ENCODE data around the gene GPR148. TPM values are rescaled to one million over a fixed set of nuclear protein-coding genes. Genes with fewer than 3 reads are reported as not detected.
A peak's percentile ranks its signal among the peaks of the same experiment; 100 is the strongest.
"Not testable (repeated sequence)": the region's sequence is repeated elsewhere in the genome, so short reads cannot be mapped to it uniquely, and the experiment has no call there.

The GPR148 gene
- polyA plus RNA-seq, 1 donor: 0.37 TPM

DNA sequence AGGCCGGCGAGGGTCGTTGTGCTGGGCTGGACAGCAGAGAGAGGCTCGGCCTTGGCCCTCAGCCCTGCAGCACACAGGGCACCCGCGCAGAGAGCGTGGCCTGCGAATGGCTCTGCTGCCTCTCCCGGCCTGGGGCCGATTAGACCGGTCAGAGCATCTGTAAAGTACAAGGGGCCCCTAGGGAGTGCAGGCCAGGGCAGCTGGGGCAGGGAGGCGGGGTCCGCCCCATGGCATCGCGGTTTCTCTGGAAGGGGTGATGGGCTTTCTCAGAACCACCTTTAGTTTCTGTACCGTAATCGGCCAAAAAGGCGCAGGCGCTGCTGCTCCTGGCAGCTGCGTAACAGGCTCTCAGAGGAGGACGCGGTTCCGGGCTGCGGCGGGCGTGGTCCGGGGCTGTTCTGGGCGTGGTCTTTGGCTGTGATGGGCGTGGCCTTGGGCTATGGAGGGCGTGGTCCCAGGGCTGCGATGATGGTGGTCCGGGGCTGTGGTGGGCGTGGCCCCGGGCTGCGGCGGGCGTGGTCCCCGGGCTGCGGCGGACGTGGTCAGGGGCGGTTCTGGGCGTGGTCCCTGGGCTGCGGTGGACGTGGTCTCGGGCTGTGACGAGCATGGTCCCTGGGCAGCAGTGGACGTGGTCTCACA is 1.5 kb upstream of the GPR148 start:
- WGBS (ENCODE audit: insufficient coverage, low lambda C conversion rate): no CpG with 5 or more reads among the region's 48 CpGs
- peaks cover 8% of the 10 kb centered on the region for H3K4me1 ChIP-seq (ENCODE audit: control insufficient read depth, insufficient read depth, low read length)
- peaks cover 41% of the 10 kb centered on the region for H3K27me3 ChIP-seq (ENCODE audit: control insufficient read depth, insufficient read depth, low read length)
- H3K36me3 ChIP-seq (ENCODE audit: control insufficient read depth, insufficient read depth, low read length): no peaks in the 10 kb centered on the region
- peak; percentile 54 to 69 for DNase-seq
- peak overlapping the region; percentile 47 for H3K27ac ChIP-seq (ENCODE audit: low read length)
- H3K4me3 ChIP-seq (ENCODE audit: low read length): peak overlapping the region; percentile 34
- no peaks in the 10 kb centered on the region for H3K9me3 ChIP-seq (ENCODE audit: control insufficient read depth, low read depth, low read length)

DNA sequence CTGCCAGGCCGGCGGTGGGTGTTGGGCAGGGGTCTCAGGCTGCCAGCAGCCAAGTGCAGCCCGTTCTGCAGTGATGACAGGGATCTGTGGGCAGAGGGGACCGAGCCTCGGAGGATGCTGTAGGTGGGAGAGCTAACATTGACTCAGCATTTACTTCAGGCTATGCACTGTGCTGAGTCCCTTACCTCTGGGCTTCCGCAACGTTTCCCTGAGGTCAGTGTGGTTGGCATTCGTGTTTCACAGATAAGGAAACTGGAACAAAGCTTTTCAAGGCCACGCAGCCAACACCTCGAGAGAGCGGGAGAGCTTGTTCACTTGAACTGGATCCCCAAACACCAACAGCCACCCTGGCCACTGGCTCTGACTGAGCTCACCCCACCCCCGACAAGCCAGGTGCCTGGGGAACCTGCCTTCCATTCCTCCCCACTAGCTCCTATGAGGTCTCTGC is 839 bp upstream of the GPR148 start:
- H3K9me3 ChIP-seq (ENCODE audit: control insufficient read depth, low read depth, low read length): no peaks in the 10 kb centered on the region
- DNase-seq: peak in 1 of 2 donors; percentile 22
- H3K27me3 ChIP-seq (ENCODE audit: control insufficient read depth, insufficient read depth, low read length): peaks cover 41% of the 10 kb centered on the region
- no peak overlapping the region for H3K4me3 ChIP-seq (ENCODE audit: low read length)
- peaks cover 8% of the 10 kb centered on the region for H3K4me1 ChIP-seq (ENCODE audit: control insufficient read depth, insufficient read depth, low read length)
- no CpG with 5 or more reads among the region's 12 CpGs for WGBS (ENCODE audit: insufficient coverage, low lambda C conversion rate)
- H3K36me3 ChIP-seq (ENCODE audit: control insufficient read depth, insufficient read depth, low read length): no peaks in the 10 kb centered on the region
- peak overlapping the region; percentile 31 for H3K27ac ChIP-seq (ENCODE audit: low read length)

DNA sequence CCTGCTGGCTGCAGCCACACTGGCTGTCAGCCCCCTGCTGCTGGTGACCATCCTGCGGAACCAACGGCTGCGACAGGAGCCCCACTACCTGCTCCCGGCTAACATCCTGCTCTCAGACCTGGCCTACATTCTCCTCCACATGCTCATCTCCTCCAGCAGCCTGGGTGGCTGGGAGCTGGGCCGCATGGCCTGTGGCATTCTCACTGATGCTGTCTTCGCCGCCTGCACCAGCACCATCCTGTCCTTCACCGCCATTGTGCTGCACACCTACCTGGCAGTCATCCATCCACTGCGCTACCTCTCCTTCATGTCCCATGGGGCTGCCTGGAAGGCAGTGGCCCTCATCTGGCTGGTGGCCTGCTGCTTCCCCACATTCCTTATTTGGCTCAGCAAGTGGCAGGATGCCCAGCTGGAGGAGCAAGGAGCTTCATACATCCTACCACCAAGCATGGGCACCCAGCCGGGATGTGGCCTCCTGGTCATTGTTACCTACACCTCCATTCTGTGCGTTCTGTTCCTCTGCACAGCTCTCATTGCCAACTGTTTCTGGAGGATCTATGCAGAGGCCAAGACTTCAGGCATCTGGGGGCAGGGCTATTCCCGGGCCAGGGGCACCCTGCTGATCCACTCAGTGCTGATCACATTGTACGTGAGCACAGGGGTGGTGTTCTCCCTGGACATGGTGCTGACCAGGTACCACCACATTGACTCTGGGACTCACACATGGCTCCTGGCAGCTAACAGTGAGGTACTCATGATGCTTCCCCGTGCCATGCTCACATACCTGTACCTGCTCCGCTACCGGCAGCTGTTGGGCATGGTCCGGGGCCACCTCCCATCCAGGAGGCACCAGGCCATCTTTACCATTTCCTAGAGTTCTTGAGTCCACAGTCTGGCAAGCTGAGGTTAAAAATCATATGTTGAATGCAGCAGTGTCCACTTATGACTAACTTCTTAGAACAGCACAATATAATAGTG is 741 bp downstream of the GPR148 start:
- Histone ChIP-seq H3K4me3 (ENCODE audit: low read length) (no peak overlapping the region), H3K36me3 (ENCODE audit: control insufficient read depth, insufficient read depth, low read length) (no peaks in the 10 kb centered on the region), H3K27me3 (ENCODE audit: control insufficient read depth, insufficient read depth, low read length) (peaks cover 39% of the 10 kb centered on the region), H3K9me3 (ENCODE audit: control insufficient read depth, low read depth, low read length) (no peaks in the 10 kb centered on the region), H3K27ac (ENCODE audit: low read length) (no peak overlapping the region), H3K4me1 (ENCODE audit: control insufficient read depth, insufficient read depth, low read length) (peaks cover 8% of the 10 kb centered on the region)
- no peak for DNase-seq
- WGBS (ENCODE audit: insufficient coverage, low lambda C conversion rate): no CpG with 5 or more reads among the region's 17 CpGs

DNA sequence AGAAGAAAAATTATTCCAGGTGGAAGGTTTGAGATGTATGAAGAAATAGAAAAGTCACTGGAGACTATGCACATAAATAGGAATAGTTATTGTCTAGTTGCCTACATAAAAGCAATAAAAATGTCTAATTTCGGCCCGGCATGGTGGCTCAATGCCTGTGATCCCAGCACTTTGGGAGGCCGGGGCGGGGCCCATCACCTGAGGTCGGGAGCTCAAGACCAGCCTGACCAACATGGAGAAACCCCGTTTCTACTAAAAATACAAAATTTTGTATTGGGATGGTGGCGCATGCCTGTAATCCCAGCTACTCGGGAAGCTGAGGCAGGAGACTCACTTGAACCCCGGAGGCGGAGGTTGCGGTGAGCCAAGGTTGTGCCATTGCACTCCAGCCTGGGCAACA is 3.4 kb downstream of the GPR148 start:
- peaks cover 23% of the 10 kb centered on the region for H3K27me3 ChIP-seq (ENCODE audit: control insufficient read depth, insufficient read depth, low read length)
- H3K27ac ChIP-seq (ENCODE audit: low read length); H3K36me3 ChIP-seq (ENCODE audit: control insufficient read depth, insufficient read depth, low read length); H3K4me3 ChIP-seq (ENCODE audit: low read length); H3K4me1 ChIP-seq (ENCODE audit: control insufficient read depth, insufficient read depth, low read length); DNase-seq; H3K9me3 ChIP-seq (ENCODE audit: control insufficient read depth, low read depth, low read length): not testable (repeated sequence)
- WGBS (ENCODE audit: insufficient coverage, low lambda C conversion rate): no CpG with 5 or more reads among the region's 11 CpGs

DNA sequence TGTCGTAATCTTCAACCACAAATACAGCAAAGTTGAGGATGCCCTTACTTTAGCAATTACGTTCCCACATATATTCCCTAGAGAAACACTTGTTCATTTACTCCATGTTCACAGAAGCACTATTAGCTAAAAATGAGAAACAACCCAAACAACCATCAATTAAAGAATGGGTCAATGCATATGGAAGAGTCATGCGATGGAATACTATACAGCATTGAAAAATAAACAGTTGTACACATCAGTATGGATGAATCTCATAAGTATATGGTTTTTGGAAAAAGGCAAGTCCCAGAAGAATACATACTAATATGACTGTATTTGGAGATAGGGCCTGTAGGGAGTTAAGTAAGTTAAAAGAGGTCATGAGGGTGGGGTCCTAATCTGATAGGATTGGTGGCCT is 6.3 kb downstream of the GPR148 start:
- H3K4me3 ChIP-seq (ENCODE audit: low read length): no peak overlapping the region
- no peak for DNase-seq
- no peaks in the 10 kb centered on the region for H3K9me3 ChIP-seq (ENCODE audit: control insufficient read depth, low read depth, low read length)
- H3K36me3 ChIP-seq (ENCODE audit: control insufficient read depth, insufficient read depth, low read length): no peaks in the 10 kb centered on the region
- no peaks in the 10 kb centered on the region for H3K27me3 ChIP-seq (ENCODE audit: control insufficient read depth, insufficient read depth, low read length)
- 94% methylated on average over 2 of the region's 3 CpGs for WGBS (ENCODE audit: insufficient coverage, low lambda C conversion rate)
- no peaks in the 10 kb centered on the region for H3K4me1 ChIP-seq (ENCODE audit: control insufficient read depth, insufficient read depth, low read length)
- no peak overlapping the region for H3K27ac ChIP-seq (ENCODE audit: low read length)

DNA sequence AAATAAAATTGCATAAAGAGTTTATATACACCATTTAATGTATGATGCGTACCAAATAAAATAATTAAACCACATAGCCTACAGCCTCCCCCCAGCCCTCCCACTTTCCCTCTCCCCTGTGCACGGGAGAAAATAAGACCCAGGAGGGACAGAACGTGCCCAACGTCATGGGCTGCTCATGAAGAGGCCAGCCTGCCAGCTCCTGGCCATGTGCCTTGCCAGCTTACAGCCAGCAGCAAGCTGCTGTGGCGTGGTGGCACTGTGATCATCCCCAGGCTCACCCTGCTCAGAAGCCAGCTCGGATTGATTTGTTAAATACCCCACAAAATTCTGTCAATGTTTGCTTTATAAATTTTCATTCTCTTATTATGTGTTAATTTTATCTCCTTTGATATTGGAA is 7.6 kb downstream of the GPR148 start:
- no peak for DNase-seq
- Histone ChIP-seq H3K4me1 (ENCODE audit: control insufficient read depth, insufficient read depth, low read length) (no peaks in the 10 kb centered on the region), H3K27me3 (ENCODE audit: control insufficient read depth, insufficient read depth, low read length) (no peaks in the 10 kb centered on the region), H3K27ac (ENCODE audit: low read length) (no peak overlapping the region), H3K36me3 (ENCODE audit: control insufficient read depth, insufficient read depth, low read length) (no peaks in the 10 kb centered on the region), H3K9me3 (ENCODE audit: control insufficient read depth, low read depth, low read length) (no peaks in the 10 kb centered on the region), H3K4me3 (ENCODE audit: low read length) (no peak overlapping the region)
- 100% methylated on average over 1 of the region's 6 CpGs for WGBS (ENCODE audit: insufficient coverage, low lambda C conversion rate)

DNA sequence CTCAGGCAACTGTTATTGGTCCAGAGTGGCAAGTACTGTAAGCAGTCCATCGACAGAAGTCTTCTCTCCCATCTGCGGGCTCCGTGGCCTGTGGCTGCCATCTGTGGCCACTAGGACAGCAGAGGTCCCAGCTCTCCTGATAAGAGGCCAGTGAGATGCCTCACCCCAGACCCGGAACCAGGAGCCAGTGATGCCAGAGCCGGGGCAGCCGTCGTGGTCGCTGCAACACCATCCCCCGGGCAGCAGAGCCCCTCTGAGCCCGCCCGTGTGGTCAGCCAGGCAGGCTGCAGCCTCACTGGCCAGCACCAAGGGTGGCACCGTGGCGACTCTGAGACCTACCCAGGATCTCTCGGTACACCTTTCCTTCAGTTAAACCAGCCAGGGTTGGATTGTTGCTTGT is 8.7 kb downstream of the GPR148 start:
- Histone ChIP-seq H3K36me3 (ENCODE audit: control insufficient read depth, insufficient read depth, low read length) (no peaks in the 10 kb centered on the region), H3K9me3 (ENCODE audit: control insufficient read depth, low read depth, low read length) (no peaks in the 10 kb centered on the region), H3K27me3 (ENCODE audit: control insufficient read depth, insufficient read depth, low read length) (no peaks in the 10 kb centered on the region), H3K27ac (ENCODE audit: low read length) (no peak overlapping the region), H3K4me1 (ENCODE audit: control insufficient read depth, insufficient read depth, low read length) (no peaks in the 10 kb centered on the region), H3K4me3 (ENCODE audit: low read length) (no peak overlapping the region)
- DNase-seq: no peak
- WGBS (ENCODE audit: insufficient coverage, low lambda C conversion rate): no CpG with 5 or more reads among the region's 14 CpGs

DNA sequence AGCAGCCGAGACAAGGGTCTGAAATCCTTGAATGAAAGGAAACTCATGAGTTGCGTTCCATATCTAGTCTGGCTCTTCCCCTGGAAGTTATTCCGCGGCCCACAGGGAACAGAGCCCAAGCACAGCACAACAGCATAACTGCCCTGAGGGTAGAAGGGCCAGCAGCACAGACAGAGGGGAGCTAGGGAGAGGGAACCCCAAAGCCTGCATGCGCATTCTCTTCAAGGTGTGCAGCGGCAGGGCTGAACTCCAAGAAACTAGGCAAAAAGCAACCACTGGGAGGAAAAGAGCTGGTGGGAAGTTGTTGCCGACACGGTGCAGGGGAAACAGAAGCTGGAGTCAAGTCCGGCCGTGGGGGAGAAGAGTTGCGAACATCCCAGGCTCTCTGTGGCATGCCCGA is 11.8 kb downstream of the GPR148 start:
- Histone ChIP-seq H3K4me1 (ENCODE audit: control insufficient read depth, insufficient read depth, low read length) (no peaks in the 10 kb centered on the region), H3K27me3 (ENCODE audit: control insufficient read depth, insufficient read depth, low read length) (no peaks in the 10 kb centered on the region), H3K27ac (ENCODE audit: low read length) (no peak overlapping the region), H3K36me3 (ENCODE audit: control insufficient read depth, insufficient read depth, low read length) (no peaks in the 10 kb centered on the region), H3K9me3 (ENCODE audit: control insufficient read depth, low read depth, low read length) (peaks cover 8% of the 10 kb centered on the region), H3K4me3 (ENCODE audit: low read length) (no peak overlapping the region)
- DNase-seq: no peak
- WGBS (ENCODE audit: insufficient coverage, low lambda C conversion rate): no CpG with 5 or more reads among the region's 12 CpGs

DNA sequence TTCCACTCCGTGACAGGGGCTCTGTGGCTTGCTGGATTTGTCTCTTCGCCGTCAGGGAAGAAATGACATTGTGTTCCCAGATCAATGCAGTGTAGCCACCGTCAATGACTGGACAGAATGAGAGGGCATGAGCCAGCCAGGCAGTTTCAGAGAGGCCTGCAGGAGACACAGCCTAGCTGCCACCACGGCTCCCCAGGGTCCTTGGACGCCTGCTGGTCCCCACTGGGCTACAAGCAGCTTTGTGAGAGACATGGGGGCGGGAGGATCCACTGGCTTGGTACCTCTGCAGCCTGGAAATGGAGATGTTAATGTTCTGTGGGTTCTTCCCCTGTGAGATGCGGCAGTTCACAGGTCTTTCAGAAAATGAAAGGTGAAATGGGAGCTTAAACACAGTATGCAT is 14.4 kb downstream of the GPR148 start:
- Histone ChIP-seq H3K4me3 (ENCODE audit: low read length) (no peak overlapping the region), H3K27ac (ENCODE audit: low read length) (no peak overlapping the region), H3K9me3 (ENCODE audit: control insufficient read depth, low read depth, low read length) (peaks cover 8% of the 10 kb centered on the region), H3K27me3 (ENCODE audit: control insufficient read depth, insufficient read depth, low read length) (no peaks in the 10 kb centered on the region), H3K36me3 (ENCODE audit: control insufficient read depth, insufficient read depth, low read length) (no peaks in the 10 kb centered on the region), H3K4me1 (ENCODE audit: control insufficient read depth, insufficient read depth, low read length) (no peaks in the 10 kb centered on the region)
- no peak for DNase-seq
- no CpG with 5 or more reads among the region's 8 CpGs for WGBS (ENCODE audit: insufficient coverage, low lambda C conversion rate)

DNA sequence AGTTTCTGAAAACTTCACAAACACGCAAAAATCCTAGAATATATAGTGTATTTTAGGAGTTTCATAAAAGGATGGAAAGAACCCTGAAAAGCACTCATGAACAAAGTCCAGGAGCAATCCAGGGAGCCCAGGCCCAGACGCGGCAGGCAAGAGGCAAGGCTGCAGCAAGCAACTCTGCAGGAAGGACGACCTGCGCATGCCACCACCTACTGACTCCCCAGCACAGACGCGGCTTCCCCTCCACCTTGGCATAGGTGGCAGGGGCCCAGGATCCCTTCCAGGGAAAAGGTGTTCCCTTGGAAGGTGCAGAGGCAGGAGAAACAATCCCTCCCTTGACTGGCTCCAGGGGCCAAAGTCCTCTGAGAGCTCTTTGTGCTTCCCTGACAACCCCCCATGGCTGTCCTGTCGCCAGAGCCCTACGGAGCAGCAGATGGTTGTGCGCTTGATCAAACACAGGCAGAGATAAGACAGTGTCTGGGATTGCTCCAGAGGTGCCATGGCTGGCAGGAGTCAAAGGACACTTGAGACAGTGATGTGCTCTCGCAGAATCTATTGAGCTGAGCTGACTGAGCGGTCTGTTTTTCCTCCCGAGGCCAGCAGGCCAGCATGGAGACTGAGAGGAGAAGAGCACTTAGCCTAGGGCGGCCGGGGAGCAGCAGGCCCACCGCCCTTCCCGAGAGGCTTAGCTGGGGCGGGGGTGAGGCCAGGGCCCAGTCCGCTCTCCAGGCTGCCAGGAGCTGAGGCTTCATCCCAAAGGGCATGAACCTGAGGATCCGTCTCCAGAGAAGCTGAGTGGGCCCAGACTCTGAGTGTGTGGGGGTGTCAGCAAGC is 15.6 kb downstream of the GPR148 start:
- DNase-seq: peak; percentile 44 to 68
- H3K9me3 ChIP-seq (ENCODE audit: control insufficient read depth, low read depth, low read length): peaks cover 8% of the 10 kb centered on the region
- no peaks in the 10 kb centered on the region for H3K27me3 ChIP-seq (ENCODE audit: control insufficient read depth, insufficient read depth, low read length)
- no peaks in the 10 kb centered on the region for H3K36me3 ChIP-seq (ENCODE audit: control insufficient read depth, insufficient read depth, low read length)
- no peaks in the 10 kb centered on the region for H3K4me1 ChIP-seq (ENCODE audit: control insufficient read depth, insufficient read depth, low read length)
- no peak overlapping the region for H3K4me3 ChIP-seq (ENCODE audit: low read length)
- no CpG with 5 or more reads among the region's 20 CpGs for WGBS (ENCODE audit: insufficient coverage, low lambda C conversion rate)
- no peak overlapping the region for H3K27ac ChIP-seq (ENCODE audit: low read length)

Measured in large intestine (tissue), 3 donors.